Posterior cingulate gyrus (tissue), 11 donors: ENCODE measurements around the gene DOP1A.
"Not testable (repeated sequence)": the region's sequence is repeated elsewhere in the genome, so short reads cannot be mapped to it uniquely, and the experiment has no call there.

Experiments
- DNase-seq, 10 donors: peaks; one replicate each; pipeline versions ENCODE4 v3.0.0 to v3.0.0-alpha.2; 2020 to 2021; ENCODE audit warnings: mixed read lengths in 3 of 10
- intact Hi-C: fragments of 100-400 bp; cut with DNase I; formaldehyde crosslinking; loops from one replicate; pipeline ENCODE4 v1.15.1; 2023

Gene DOP1A

GRCh38 chr6:83132121-83132520 lies 64.7 kb downstream of the DOP1A start:
- intact Hi-C loops = no loop called here
- DNase-seq = no peak

- intact Hi-C loops = no loop called here
- DNase-seq = no peak
These were observed 70.7 kb downstream of the DOP1A start for GRCh38 chr6:83138118-83138722.

- no peak for DNase-seq
- intact Hi-C loops = no loop called here
These were observed 71.3 kb downstream of the DOP1A start for GRCh38 chr6:83138758-83139157.

- no peak for DNase-seq
- intact Hi-C loops = no loop called here
These were observed 83.6 kb downstream of the DOP1A start for GRCh38 chr6:83151114-83151513.

GRCh38 chr6:83152913-83153312 lies 85.4 kb downstream of the DOP1A start:
- DNase-seq = no peak
- intact Hi-C loops = no loop called here

- intact Hi-C loops = no loop called here
- no peak for DNase-seq
These were observed 86.5 kb downstream of the DOP1A start for GRCh38 chr6:83153883-83154521.

- DNase-seq = no peak
- intact Hi-C loops = no loop called here
These were observed 88.3 kb downstream of the DOP1A start for GRCh38 chr6:83155794-83156193.

GRCh38 chr6:83160167-83160566 lies 92.7 kb downstream of the DOP1A start:
- no peak for DNase-seq
- intact Hi-C loops = no loop called here

GRCh38 chr6:83167726-83168278 lies 100.3 kb downstream of the DOP1A start:
- intact Hi-C loops = no loop called here
- DNase-seq = no peak

- intact Hi-C loops = no loop called here
- no peak for DNase-seq
These were observed 101.1 kb downstream of the DOP1A start for GRCh38 chr6:83168556-83168955.

- DNase-seq = no peak
- intact Hi-C loops = no loop called here
These were observed 101.6 kb downstream of the DOP1A start for GRCh38 chr6:83169106-83169505.

- DNase-seq = no peak
- intact Hi-C loops = no loop called here
These were observed 102.0 kb downstream of the DOP1A start for GRCh38 chr6:83169511-83169910.

GRCh38 chr6:83176246-83176645 lies 108.8 kb downstream of the DOP1A start:
- no peak for DNase-seq
- intact Hi-C loops = no loop called here

- intact Hi-C loops = no loop called here
These were observed 113.0 kb downstream of the DOP1A start for GRCh38 chr6:83180426-83180950.

GRCh38 chr6:83182114-83182513 lies 114.6 kb downstream of the DOP1A start:
- intact Hi-C loops = no loop called here

More at GRCh38 chr6:83180426-83180950, 113.0 kb downstream of the DOP1A start:
- no peak for DNase-seq

GRCh38 chr6:83183082-83183828 lies 115.8 kb downstream of the DOP1A start:
- DNase-seq = no peak

More at GRCh38 chr6:83182114-83182513, 114.6 kb downstream of the DOP1A start:
- DNase-seq = no peak

GRCh38 chr6:83185096-83185495 lies 117.6 kb downstream of the DOP1A start:
- no peak for DNase-seq
- intact Hi-C loops = no loop called here

More at GRCh38 chr6:83183082-83183828, 115.8 kb downstream of the DOP1A start:
- intact Hi-C loops = no loop called here

GRCh38 chr6:83188501-83188900 lies 121.0 kb downstream of the DOP1A start:
- DNase-seq = no peak
- intact Hi-C loops = no loop called here

- intact Hi-C loops = loop anchor here (5.0 kb wide), 1 partner anchor 123 kb away; the partner anchor contains the start of genes DOP1A and UBE3D
- DNase-seq = no peak
These were observed 123.2 kb downstream of the DOP1A start for GRCh38 chr6:83190626-83191025.

GRCh38 chr6:83191974-83192373 lies 124.5 kb downstream of the DOP1A start:
- not testable (repeated sequence) for DNase-seq
- intact Hi-C loops = loop anchor here (5.0 kb wide), 1 partner anchor 125 kb away; the partner anchor contains the start of genes DOP1A and UBE3D

- intact Hi-C loops = loop anchor here (5.0 kb wide), 1 partner anchor 125 kb away; the partner anchor contains the start of genes DOP1A and UBE3D
- no peak for DNase-seq
These were observed 125.0 kb downstream of the DOP1A start for GRCh38 chr6:83192456-83192855.
